Vagina (tissue), 2 donors: ENCODE measurements around the gene HLTF.

Source experiments
- POLR2A ChIP-seq, 2 donors: fragments of 450-650 bp; IDR thresholded peaks; one replicate each; pipeline ENCODE4 v1.6.1; 2017; ENCODE audit warnings: antibody characterized with exemption in 2 of 2, mild to moderate bottlenecking in 2 of 2, moderate library complexity in 2 of 2
- POLR2AphosphoS5 ChIP-seq, 2 donors: sonication (generic); formaldehyde crosslinking; IDR thresholded peaks; one replicate each; pipeline ENCODE4 v1.9.0; 2017; ENCODE audit warnings: antibody characterized with exemption in 2 of 2, mild to moderate bottlenecking in 2 of 2, low read depth in 1 of 2; ENCODE audit not compliant: insufficient read depth in 1 of 2

- TF ChIP-seq POLR2A (IDR thresholded peaks at IDR 0.05) (no peak), POLR2AphosphoS5 (IDR thresholded peaks at IDR 0.05; ENCODE audit: insufficient read depth in 1 of 2, low read depth in 1 of 2) (no peak)
Measured at GRCh38 chr3:149120051-149120972, 34.0 kb upstream of the HLTF start.
